22Rv1 (cell line): ENCODE data around the gene CTNNB1.

Experiments used
- CTCF ChIP-seq: fragments of 450-650 bp; IDR thresholded peaks from 2 replicates; pipeline ENCODE4 v1.5.1; 2017; ENCODE audit warnings: mild to moderate bottlenecking
- ZFX ChIP-seq: fragments of 450-650 bp; IDR thresholded peaks from 2 replicates; pipeline ENCODE4 v1.6.1; 2017; ENCODE audit warnings: antibody characterized with exemption, borderline replicate concordance

GRCh38 chr3:41210966-41211365, 11.7 kb downstream of the CTNNB1 start:
- TF ChIP-seq CTCF: no peak
- no peak for TF ChIP-seq ZFX
